Measurements from ENCODE around the gene IL1RAP.

IL1RAP gene

GRCh38 chr3:190666821-190667220, 152.9 kb downstream of the IL1RAP start:
- H3K4me3 ChIP-seq (ENCODE audit: low read length, poor library complexity, severe bottlenecking): no peak overlapping the region
- H3K4me2 ChIP-seq (ENCODE audit: low read depth, low read length, poor library complexity, severe bottlenecking): no peak overlapping the region
- H3K9me3 ChIP-seq (ENCODE audit: insufficient read depth, low read depth, low read length): no peaks in the 10 kb centered on the region
- no peaks in the 10 kb centered on the region for H4K20me1 ChIP-seq (ENCODE audit: insufficient read depth, low read length, poor library complexity, severe bottlenecking)
- H3K36me3 ChIP-seq (ENCODE audit: insufficient read depth, low read length): no peaks in the 10 kb centered on the region
- no peaks in the 10 kb centered on the region for H3F3A ChIP-seq (ENCODE audit: low read depth)
- H3K9me2 ChIP-seq (replicated peaks; ENCODE audit: low read depth, low read length): no peaks in the 10 kb centered on the region
- H3K4me1 ChIP-seq (ENCODE audit: insufficient read depth, low read length, poor library complexity, severe bottlenecking): no peaks in the 10 kb centered on the region
- H3K9ac ChIP-seq (ENCODE audit: low read depth, low read length, poor library complexity, severe bottlenecking): no peak overlapping the region
- H3K79me2 ChIP-seq (ENCODE audit: insufficient read depth, low read length): no peaks in the 10 kb centered on the region
- no peak overlapping the region for H2AFZ ChIP-seq (ENCODE audit: low read length)
- no peaks in the 10 kb centered on the region for H3K27me3 ChIP-seq (ENCODE audit: insufficient read depth, low read length, poor library complexity, severe bottlenecking)
- TF ChIP-seq CTCF (conservative IDR thresholded peaks at IDR 0.05; ENCODE audit: low read length): no peak
- no peak for TF ChIP-seq EZH2phosphoT487 (IDR thresholded peaks at IDR 0.05; ENCODE audit: borderline replicate concordance)

- Histone ChIP-seq H2AFZ (ENCODE audit: low read length) (no peak overlapping the region), H4K20me1 (ENCODE audit: insufficient read depth, low read length, poor library complexity, severe bottlenecking) (no peaks in the 10 kb centered on the region), H3K36me3 (ENCODE audit: insufficient read depth, low read length) (no peaks in the 10 kb centered on the region), H3K9me2 (replicated peaks; ENCODE audit: low read depth, low read length) (no peaks in the 10 kb centered on the region), H3K9ac (ENCODE audit: low read depth, low read length, poor library complexity, severe bottlenecking) (no peak overlapping the region), H3K4me3 (ENCODE audit: low read length, poor library complexity, severe bottlenecking) (no peak overlapping the region), H3K27me3 (ENCODE audit: insufficient read depth, low read length, poor library complexity, severe bottlenecking) (no peaks in the 10 kb centered on the region), H3K4me1 (ENCODE audit: insufficient read depth, low read length, poor library complexity, severe bottlenecking) (no peaks in the 10 kb centered on the region), H3K9me3 (ENCODE audit: insufficient read depth, low read depth, low read length) (no peaks in the 10 kb centered on the region), H3K79me2 (ENCODE audit: insufficient read depth, low read length) (no peaks in the 10 kb centered on the region), H3K4me2 (ENCODE audit: low read depth, low read length, poor library complexity, severe bottlenecking) (no peak overlapping the region), H3F3A (ENCODE audit: low read depth) (no peaks in the 10 kb centered on the region)
- TF ChIP-seq CTCF (conservative IDR thresholded peaks at IDR 0.05; ENCODE audit: low read length) (no peak), EZH2phosphoT487 (IDR thresholded peaks at IDR 0.05; ENCODE audit: borderline replicate concordance) (no peak)
Observed at GRCh38 chr3:190671658-190672057, 157.8 kb downstream of the IL1RAP start.

GRCh38 chr3:190673148-190673547, 159.3 kb downstream of the IL1RAP start:
- Histone ChIP-seq H3K4me1 (ENCODE audit: insufficient read depth, low read length, poor library complexity, severe bottlenecking) (no peaks in the 10 kb centered on the region), H3K9ac (ENCODE audit: low read depth, low read length, poor library complexity, severe bottlenecking) (no peak overlapping the region), H2AFZ (ENCODE audit: low read length) (no peak overlapping the region), H3K36me3 (ENCODE audit: insufficient read depth, low read length) (no peaks in the 10 kb centered on the region), H3F3A (ENCODE audit: low read depth) (no peaks in the 10 kb centered on the region), H3K9me3 (ENCODE audit: insufficient read depth, low read depth, low read length) (no peaks in the 10 kb centered on the region), H3K9me2 (replicated peaks; ENCODE audit: low read depth, low read length) (no peaks in the 10 kb centered on the region), H4K20me1 (ENCODE audit: insufficient read depth, low read length, poor library complexity, severe bottlenecking) (no peaks in the 10 kb centered on the region), H3K4me3 (ENCODE audit: low read length, poor library complexity, severe bottlenecking) (no peak overlapping the region), H3K79me2 (ENCODE audit: insufficient read depth, low read length) (no peaks in the 10 kb centered on the region), H3K27me3 (ENCODE audit: insufficient read depth, low read length, poor library complexity, severe bottlenecking) (no peaks in the 10 kb centered on the region), H3K4me2 (ENCODE audit: low read depth, low read length, poor library complexity, severe bottlenecking) (no peak overlapping the region)
- TF ChIP-seq EZH2phosphoT487 (IDR thresholded peaks at IDR 0.05; ENCODE audit: borderline replicate concordance) (no peak), CTCF (conservative IDR thresholded peaks at IDR 0.05; ENCODE audit: low read length) (no peak)
